Endothelial cell of umbilical vein (primary cell): ENCODE measurements around the gene TOLLIP.

Experiments used
- GATA2 ChIP-seq: IDR thresholded peaks from 2 replicates; pipeline ENCODE4 v1.7.0; 2011; ENCODE audit warnings: low read depth, mild to moderate bottlenecking, moderate library complexity, mixed read lengths, low read length; ENCODE audit not compliant: insufficient read length, insufficient read depth
- POLR2A ChIP-seq: IDR thresholded peaks from 2 replicates; pipeline ENCODE4 v1.6.1; 2012; ENCODE audit warnings: low read depth, mild to moderate bottlenecking, control low read depth, low read length
- TF ChIP-seq, protein P1 (sequence below), 2 donors: IDR thresholded peaks; 1 replicate in 1 of 2; 2 replicates in 1 of 2; pipeline ENCODE4 v1.5.1; 2011; ENCODE audit warnings: low read length in 2 of 2, mild to moderate bottlenecking in 2 of 2, moderate library complexity in 2 of 2, control low read depth in 1 of 2, inconsistent platforms in 1 of 2, low read depth in 1 of 2; ENCODE audit not compliant: insufficient read depth in 1 of 2; ENCODE audit errors: extremely low read depth in 1 of 2

DNA sequence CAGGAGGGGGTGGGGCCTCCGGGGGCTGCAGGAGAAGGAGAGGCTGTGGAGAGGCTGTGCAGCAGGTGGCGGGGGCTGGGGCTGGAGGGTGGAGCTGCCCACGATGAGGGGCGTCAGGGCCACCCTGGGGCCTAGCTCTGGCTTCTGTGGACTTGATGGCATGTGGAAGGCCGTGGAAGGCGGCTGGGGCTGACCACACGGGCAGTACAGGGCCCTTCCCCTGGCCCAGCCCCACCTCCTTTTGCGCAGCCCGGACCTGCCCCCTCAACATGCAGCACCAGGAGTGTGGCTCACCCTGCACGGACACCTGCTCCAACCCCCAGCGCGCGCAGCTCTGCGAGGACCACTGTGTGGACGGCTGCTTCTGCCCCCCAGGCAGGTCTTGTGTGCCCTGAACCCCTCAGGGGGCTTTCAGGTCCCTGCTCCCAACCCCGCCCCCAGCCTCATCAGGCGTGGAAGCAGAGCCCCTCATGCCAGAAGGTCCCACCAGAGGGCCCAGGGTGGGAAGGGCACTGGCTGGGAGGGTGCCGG, 80.4 kb downstream of the TOLLIP start:
- no peak for TF ChIP-seq GATA2
- no peak for TF ChIP-seq POLR2A
- TF ChIP-seq, protein P1, sequence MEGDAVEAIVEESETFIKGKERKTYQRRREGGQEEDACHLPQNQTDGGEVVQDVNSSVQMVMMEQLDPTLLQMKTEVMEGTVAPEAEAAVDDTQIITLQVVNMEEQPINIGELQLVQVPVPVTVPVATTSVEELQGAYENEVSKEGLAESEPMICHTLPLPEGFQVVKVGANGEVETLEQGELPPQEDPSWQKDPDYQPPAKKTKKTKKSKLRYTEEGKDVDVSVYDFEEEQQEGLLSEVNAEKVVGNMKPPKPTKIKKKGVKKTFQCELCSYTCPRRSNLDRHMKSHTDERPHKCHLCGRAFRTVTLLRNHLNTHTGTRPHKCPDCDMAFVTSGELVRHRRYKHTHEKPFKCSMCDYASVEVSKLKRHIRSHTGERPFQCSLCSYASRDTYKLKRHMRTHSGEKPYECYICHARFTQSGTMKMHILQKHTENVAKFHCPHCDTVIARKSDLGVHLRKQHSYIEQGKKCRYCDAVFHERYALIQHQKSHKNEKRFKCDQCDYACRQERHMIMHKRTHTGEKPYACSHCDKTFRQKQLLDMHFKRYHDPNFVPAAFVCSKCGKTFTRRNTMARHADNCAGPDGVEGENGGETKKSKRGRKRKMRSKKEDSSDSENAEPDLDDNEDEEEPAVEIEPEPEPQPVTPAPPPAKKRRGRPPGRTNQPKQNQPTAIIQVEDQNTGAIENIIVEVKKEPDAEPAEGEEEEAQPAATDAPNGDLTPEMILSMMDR (IDR thresholded peaks at IDR 0.05; ENCODE audit: extremely low read depth in 1 of 2, insufficient read depth in 1 of 2, low read depth in 1 of 2, low read length in 2 of 2) = no peak
